Tibial artery (tissue), 4 donors: ENCODE data around the gene SPATA12.

ENCODE experiments used
- DNase-seq, 2 donors: peaks; one replicate each; pipeline ENCODE4 v3.0.0-alpha.2; 2019
- H3K27ac ChIP-seq, 2 donors: fragments of 200-600 bp; sonication (generic) in 1 of 2; 1 replicate in 1 of 2; 2 replicates in 1 of 2; pipeline ENCODE4 v1.5.1; 2018 to 2019; ENCODE audit warnings: mild to moderate bottlenecking in 1 of 2
- H3K27me3 ChIP-seq, 2 donors: fragments of 200-600 bp; sonication (generic) in 1 of 2; one replicate each; pipeline versions ENCODE4 v1.5.1 to v1.6.0; 2016 to 2019
- H3K36me3 ChIP-seq, 3 donors: fragments of 200-600 bp; sonication (generic) in 2 of 3; one replicate each; pipeline ENCODE4 v1.5.1; 2016 to 2019; ENCODE audit warnings: mild to moderate bottlenecking in 2 of 3
- H3K4me1 ChIP-seq, 4 donors: fragments of 200-600 bp; sonication (generic) in 2 of 4; 1 replicate in 3 of 4; 2 replicates in 1 of 4; pipeline ENCODE4 v1.5.1; 2016 to 2019
- H3K4me3 ChIP-seq, 2 donors: fragments of 200-600 bp; sonication (generic) in 1 of 2; 1 replicate in 1 of 2; 2 replicates in 1 of 2; pipeline ENCODE4 v1.5.1; 2018 to 2019; ENCODE audit warnings: mild to moderate bottlenecking in 2 of 2
- H3K9me3 ChIP-seq, 3 donors: fragments of 200-600 bp; sonication (generic) in 1 of 3; one replicate each; pipeline ENCODE4 v1.5.1; 2016 to 2019
- CTCF ChIP-seq, 2 experiments: fragments of 200-600 bp in 1 of 2; fragments of 450-650 bp in 1 of 2; IDR thresholded peaks; one replicate each; pipeline ENCODE4 v1.5.1; 2017 to 2019; ENCODE audit warnings: antibody characterized with exemption in 2 of 2, mild to moderate bottlenecking in 1 of 2, moderate library complexity in 1 of 2
- intact Hi-C: fragments of 100-400 bp; cut with DNase I; formaldehyde crosslinking; loops from one replicate; pipeline ENCODE4 v1.15.0; 2023; ENCODE audit warnings: low total_unique reads

The SPATA12 gene

GRCh38 chr3:57017459-57017845 lies 43.0 kb upstream of the SPATA12 start:
- Histone ChIP-seq H3K27me3 (no peaks in the 10 kb centered on the region), H3K36me3 (no peaks in the 10 kb centered on the region), H3K4me3 (no peak overlapping the region), H3K27ac (no peak overlapping the region), H3K9me3 (no peaks in the 10 kb centered on the region), H3K4me1 (peaks cover 0 to 14% (median 6%) of the 10 kb centered on the region in 4 donors)
- intact Hi-C loops = no loop called here
- DNase-seq = peak in 1 of 2 donors; percentile 42
- TF ChIP-seq CTCF (IDR thresholded peaks at IDR 0.05) = no peak

GRCh38 chr3:57018246-57018645 lies 42.2 kb upstream of the SPATA12 start:
- intact Hi-C loops = no loop called here
- Histone ChIP-seq H3K9me3 (no peaks in the 10 kb centered on the region), H3K27ac (no peak overlapping the region), H3K4me3 (no peak overlapping the region), H3K4me1 (peaks cover 0 to 14% (median 6%) of the 10 kb centered on the region in 4 donors), H3K36me3 (no peaks in the 10 kb centered on the region), H3K27me3 (no peaks in the 10 kb centered on the region)
- DNase-seq = no peak
- TF ChIP-seq CTCF (IDR thresholded peaks at IDR 0.05) = no peak

- intact Hi-C loops = no loop called here
- Histone ChIP-seq H3K36me3 (no peaks in the 10 kb centered on the region), H3K4me1 (peaks cover 0 to 14% (median 6%) of the 10 kb centered on the region in 4 donors), H3K27me3 (no peaks in the 10 kb centered on the region), H3K9me3 (no peaks in the 10 kb centered on the region), H3K27ac (no peak overlapping the region), H3K4me3 (no peak overlapping the region)
- no peak for DNase-seq
- TF ChIP-seq CTCF (IDR thresholded peaks at IDR 0.05) = no peak
These were observed 41.4 kb upstream of the SPATA12 start for GRCh38 chr3:57019057-57019456.

- TF ChIP-seq CTCF (IDR thresholded peaks at IDR 0.05) = no peak
- no peaks in the 10 kb centered on the region for H3K9me3 ChIP-seq
- no peak for DNase-seq
- H3K27me3 ChIP-seq = no peaks in the 10 kb centered on the region
- no peak overlapping the region for H3K27ac ChIP-seq
- H3K4me1 ChIP-seq = no peaks in the 10 kb centered on the region
- intact Hi-C loops = no loop called here
- H3K36me3 ChIP-seq = no peaks in the 10 kb centered on the region
- no peak overlapping the region for H3K4me3 ChIP-seq
These were observed 35.2 kb upstream of the SPATA12 start for GRCh38 chr3:57025237-57025636.

- DNase-seq = no peak
- Histone ChIP-seq H3K27ac (no peak overlapping the region), H3K36me3 (peaks cover 0 to under 1% (median 0%) of the 10 kb centered on the region in 3 donors), H3K4me1 (no peaks in the 10 kb centered on the region), H3K9me3 (no peaks in the 10 kb centered on the region), H3K4me3 (no peak overlapping the region), H3K27me3 (no peaks in the 10 kb centered on the region)
- TF ChIP-seq CTCF (IDR thresholded peaks at IDR 0.05) = no peak
- intact Hi-C loops = no loop called here
These were observed 33.5 kb upstream of the SPATA12 start for GRCh38 chr3:57026944-57027343.

- peaks cover 0 to 6% (median 0%) of the 10 kb centered on the region in 3 donors for H3K36me3 ChIP-seq
- intact Hi-C loops = no loop called here
- no peak for DNase-seq
These were observed 31.1 kb upstream of the SPATA12 start for GRCh38 chr3:57029383-57029782.

More at GRCh38 chr3:57029383-57029782, 31.1 kb upstream of the SPATA12 start:
- H3K9me3 ChIP-seq = no peaks in the 10 kb centered on the region
- H3K4me3 ChIP-seq = no peak overlapping the region
- TF ChIP-seq CTCF (IDR thresholded peaks at IDR 0.05) = no peak
- no peaks in the 10 kb centered on the region for H3K4me1 ChIP-seq
- H3K27me3 ChIP-seq = no peaks in the 10 kb centered on the region
- H3K27ac ChIP-seq = no peak overlapping the region
